Cardiac muscle cell (in vitro differentiated cells and primary cell): Measurements from ENCODE around the gene MTMR11. TPM values are rescaled to one million over a fixed set of nuclear protein-coding genes. Genes with fewer than 3 reads are reported as not detected.

Experiments
- DNase-seq, 2 donors: peaks; one replicate each; pipeline versions ENCODE4 v3.0.0 to v3.0.0-alpha.2; 2010 to 2017; ENCODE audit warnings: low read depth in 1 of 2, low spot score in 1 of 2
- H3K27ac ChIP-seq: fragments of 200-600 bp; sonication (generic); 2 replicates; pipeline ENCODE4 v1.5.1; 2016
- H3K27me3 ChIP-seq: fragments of 200-600 bp; sonication (generic); 2 replicates; pipeline ENCODE4 v1.6.0; 2016; ENCODE audit warnings: control low read depth
- H3K36me3 ChIP-seq: fragments of 200-600 bp; sonication (generic); 2 replicates; pipeline ENCODE4 v1.5.1; 2016; ENCODE audit warnings: control low read depth
- H3K4me1 ChIP-seq: fragments of 200-600 bp; sonication (generic); 2 replicates; pipeline ENCODE4 v1.8.1; 2017; ENCODE audit warnings: low read depth, mild to moderate bottlenecking, mixed run types
- H3K4me3 ChIP-seq: fragments of 200-600 bp; sonication (generic); 2 replicates; pipeline ENCODE4 v1.5.1; 2016; ENCODE audit warnings: mild to moderate bottlenecking
- H3K9me3 ChIP-seq: fragments of 200-600 bp; sonication (generic); 2 replicates; pipeline ENCODE4 v1.5.1; 2017; ENCODE audit warnings: low read depth, mild to moderate bottlenecking, control low read depth
- CTCF ChIP-seq: IDR thresholded peaks from 2 replicates; pipeline ENCODE4 v1.5.1; 2012; ENCODE audit warnings: low read depth, mild to moderate bottlenecking, low read length
- polyA plus RNA-seq: library from polyadenylated mRNA; unstranded; fragments of >200 nt; fragmentation: Nextera tagmentation; extraction: Ambion mirVana; gene quantifications from 2 replicates; pipeline ENCODE4 v1.2.1, GENCODE V29; 2016
- total RNA-seq: library from RNA; depleted of rRNA; stranded (reverse); fragments of >200 nt; gene quantifications from 2 replicates; pipeline ENCODE4 v1.2.3, GENCODE V29; 2016

MTMR11 gene
- total and polyA plus RNA-seq, 2 experiments from 2014 or later = 1.3 to 2.3 TPM

GRCh38 chr1:149914545-149914944 lies 22.1 kb downstream of the MTMR11 start:
- H3K4me3 ChIP-seq = no peak overlapping the region
- no peak for DNase-seq
- TF ChIP-seq CTCF = no peak
- peaks cover 18% of the 10 kb centered on the region for H3K4me1 ChIP-seq
- H3K27me3 ChIP-seq = no peaks in the 10 kb centered on the region
- no peaks in the 10 kb centered on the region for H3K9me3 ChIP-seq
- H3K36me3 ChIP-seq = peaks cover 3% of the 10 kb centered on the region
- no peak overlapping the region for H3K27ac ChIP-seq

- no peaks in the 10 kb centered on the region for H3K27me3 ChIP-seq
- no peaks in the 10 kb centered on the region for H3K4me1 ChIP-seq
- no peak for DNase-seq
- H3K27ac ChIP-seq = no peak overlapping the region
- TF ChIP-seq CTCF = no peak
- peaks cover 15% of the 10 kb centered on the region for H3K36me3 ChIP-seq
- H3K9me3 ChIP-seq = no peaks in the 10 kb centered on the region
- H3K4me3 ChIP-seq = no peak overlapping the region
Measured at GRCh38 chr1:149906570-149907075, 30.1 kb downstream of the MTMR11 start.

GRCh38 chr1:149903836-149904491 lies 32.7 kb downstream of the MTMR11 start:
- no peak overlapping the region for H3K27ac ChIP-seq
- H3K27me3 ChIP-seq = no peaks in the 10 kb centered on the region
- H3K4me1 ChIP-seq = no peaks in the 10 kb centered on the region
- DNase-seq = no peak
- H3K9me3 ChIP-seq = no peaks in the 10 kb centered on the region
- TF ChIP-seq CTCF = no peak
- peaks cover 12% of the 10 kb centered on the region for H3K36me3 ChIP-seq
- H3K4me3 ChIP-seq = no peak overlapping the region

GRCh38 chr1:149899460-149900284 lies 37.0 kb downstream of the MTMR11 start, which contains the start of gene BOLA1:
Gene BOLA1 (plus strand): TSS chr1:149899568. CDS start chr1:149900060, 492 bp downstream.
- peak; percentile 94 to 95 for DNase-seq
- Histone ChIP-seq H3K4me1 (no peaks in the 10 kb centered on the region), H3K36me3 (no peaks in the 10 kb centered on the region), H3K27ac (peak within 1 kb of the TSS; percentile 7), H3K4me3 (peak within 1 kb of the TSS; percentile 31), H3K27me3 (no peaks in the 10 kb centered on the region), H3K9me3 (no peaks in the 10 kb centered on the region)
- no peak for TF ChIP-seq CTCF

DNA sequence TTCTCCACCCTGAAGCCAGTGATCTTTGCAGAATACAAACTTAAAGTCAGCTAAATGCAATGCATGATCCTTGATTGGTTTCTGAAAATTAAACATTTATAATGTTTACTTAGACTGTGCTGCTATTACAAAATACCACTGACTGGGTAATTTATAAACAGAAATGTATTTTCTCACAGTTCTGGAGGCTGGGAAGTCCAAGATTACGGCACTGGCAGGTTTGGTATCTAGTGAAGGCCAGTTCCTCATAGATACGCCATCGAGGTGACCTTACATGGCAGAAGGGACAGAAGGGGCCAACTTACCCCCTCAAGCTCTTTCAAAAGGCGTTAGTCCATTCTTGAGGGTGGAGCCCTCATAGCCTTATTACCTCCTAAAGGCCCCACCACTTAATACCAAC lies 40.1 kb downstream of the MTMR11 start:
- H3K4me1 ChIP-seq = no peaks in the 10 kb centered on the region
- H3K36me3 ChIP-seq = no peaks in the 10 kb centered on the region
- H3K4me3 ChIP-seq = no peak overlapping the region
- H3K27me3 ChIP-seq = no peaks in the 10 kb centered on the region
- H3K9me3 ChIP-seq = no peaks in the 10 kb centered on the region
- TF ChIP-seq CTCF = no peak
- H3K27ac ChIP-seq = no peak overlapping the region
- no peak for DNase-seq
